HG02938 (cell line): ENCODE measurements around the gene MDFIC2.
"Not testable (repeated sequence)": the region's sequence is repeated elsewhere in the genome, so short reads cannot be mapped to it uniquely, and the experiment has no call there.

Experiments
- ATAC-seq: cut with Tn5 transposase; IDR thresholded peaks from one replicate; pipeline ENCODE4 v1.9.1; 2021; ENCODE audit warnings: mild to moderate bottlenecking, moderate library complexity; ENCODE audit not compliant: unreplicated experiment

The MDFIC2 gene

GRCh38 chr3:70264122-70264780 lies 48.2 kb downstream of the MDFIC2 start:
- ATAC-seq, result no peak

DNA sequence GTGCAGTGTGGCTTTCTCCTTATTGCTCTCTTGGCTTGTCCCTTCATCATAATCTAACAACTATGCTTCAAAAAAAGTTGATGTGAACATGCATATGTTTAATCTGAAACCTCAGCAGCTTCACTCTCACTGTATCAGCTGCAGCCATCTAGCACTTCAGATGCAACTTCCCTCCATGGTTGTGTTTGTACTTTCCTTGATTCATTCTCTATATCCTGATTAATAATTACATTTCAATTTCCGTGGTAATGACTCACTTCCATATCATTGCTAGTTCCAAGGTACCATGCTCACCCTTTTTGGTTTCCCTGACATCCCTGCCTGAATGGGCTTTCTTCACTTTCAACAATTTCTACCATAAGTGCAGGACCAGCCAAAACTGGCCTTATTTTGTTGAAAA lies 51.2 kb downstream of the MDFIC2 start:
- ATAC-seq, result no peak

- ATAC-seq, result no peak
These were observed 55.9 kb downstream of the MDFIC2 start for GRCh38 chr3:70256566-70256965.

- ATAC-seq, result no peak
These were observed 61.9 kb downstream of the MDFIC2 start for GRCh38 chr3:70250492-70250891.

DNA sequence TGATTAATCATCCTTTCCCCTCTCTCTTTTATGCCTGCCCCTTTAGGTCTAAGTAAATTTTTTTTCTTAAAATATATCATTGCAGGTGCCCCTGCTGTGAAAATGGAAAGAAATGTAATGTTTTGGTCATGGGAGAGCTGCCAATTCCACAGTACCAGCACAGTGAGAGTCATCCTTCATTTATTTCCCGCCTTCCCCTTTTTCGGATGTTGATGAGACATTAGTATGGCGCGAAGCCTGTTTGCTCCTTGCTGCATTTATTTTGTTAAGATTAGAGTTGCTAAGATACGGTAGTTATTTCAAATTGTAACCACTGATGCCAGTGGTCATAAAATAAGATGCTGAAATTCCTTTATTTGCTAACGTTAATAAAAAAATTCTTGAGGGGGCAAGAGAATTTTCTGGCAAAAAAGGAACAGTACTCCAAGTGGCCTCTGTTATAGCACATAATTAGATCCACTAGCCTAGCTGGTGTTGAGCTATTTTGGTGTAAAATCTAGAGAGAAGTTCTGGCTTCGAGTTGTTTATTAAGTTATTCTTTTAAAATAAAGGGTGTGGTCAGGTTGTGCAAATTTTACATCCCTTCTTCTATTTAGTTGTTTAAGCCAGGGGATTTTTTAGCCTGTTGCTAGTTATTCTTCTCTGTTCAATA lies 62.8 kb downstream of the MDFIC2 start:
- ATAC-seq, result no peak

- ATAC-seq, result no peak
These were observed 63.6 kb downstream of the MDFIC2 start for GRCh38 chr3:70248856-70249255.

GRCh38 chr3:70247955-70248354 lies 64.5 kb downstream of the MDFIC2 start:
- no peak for ATAC-seq

GRCh38 chr3:70245746-70246525 lies 66.5 kb downstream of the MDFIC2 start:
- ATAC-seq, result no peak

GRCh38 chr3:70244422-70244821 lies 68.0 kb downstream of the MDFIC2 start:
- no peak for ATAC-seq

GRCh38 chr3:70242297-70242882 lies 70.0 kb downstream of the MDFIC2 start:
- ATAC-seq, result no peak

DNA sequence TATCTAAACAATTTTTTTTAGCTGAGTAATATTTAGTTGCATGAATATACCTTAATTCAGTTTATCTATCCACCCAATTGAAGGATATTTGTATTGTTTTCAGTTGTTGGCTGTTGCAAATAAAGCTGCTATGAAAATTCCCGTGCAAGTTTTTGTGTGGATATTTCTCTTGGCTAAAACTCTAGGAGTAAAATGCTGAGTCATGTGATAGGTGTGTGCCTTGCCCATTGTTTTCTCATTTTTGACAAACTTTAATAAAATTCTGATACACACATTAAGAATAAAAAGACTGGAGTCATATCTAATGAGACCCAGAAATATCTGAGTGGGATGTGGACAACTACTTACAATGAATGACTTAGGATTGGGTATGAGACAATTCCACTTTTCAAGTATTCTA lies 78.6 kb downstream of the MDFIC2 start:
- ATAC-seq, result no peak

DNA sequence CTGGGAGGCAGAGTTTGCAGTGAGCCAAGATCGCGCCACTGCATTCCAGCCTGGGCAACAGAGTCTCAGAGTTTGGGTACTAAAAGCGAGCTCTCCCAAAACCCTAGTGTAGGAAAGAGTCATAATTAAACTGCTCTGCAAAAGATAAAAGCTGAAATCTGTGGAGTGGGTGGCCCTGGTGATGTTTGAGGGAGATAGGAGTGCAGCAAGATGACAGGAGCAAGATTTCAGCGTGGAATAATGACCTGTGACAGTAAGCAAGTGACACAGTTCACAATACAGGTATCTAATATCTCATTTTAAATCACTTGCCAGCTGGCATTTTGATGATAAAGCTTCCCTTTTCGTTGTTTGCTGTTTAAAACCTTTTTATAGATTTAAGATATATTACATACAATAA lies 79.3 kb downstream of the MDFIC2 start:
- ATAC-seq, result no peak

- ATAC-seq, result no peak
These were observed 81.2 kb downstream of the MDFIC2 start for GRCh38 chr3:70231266-70231701.

DNA sequence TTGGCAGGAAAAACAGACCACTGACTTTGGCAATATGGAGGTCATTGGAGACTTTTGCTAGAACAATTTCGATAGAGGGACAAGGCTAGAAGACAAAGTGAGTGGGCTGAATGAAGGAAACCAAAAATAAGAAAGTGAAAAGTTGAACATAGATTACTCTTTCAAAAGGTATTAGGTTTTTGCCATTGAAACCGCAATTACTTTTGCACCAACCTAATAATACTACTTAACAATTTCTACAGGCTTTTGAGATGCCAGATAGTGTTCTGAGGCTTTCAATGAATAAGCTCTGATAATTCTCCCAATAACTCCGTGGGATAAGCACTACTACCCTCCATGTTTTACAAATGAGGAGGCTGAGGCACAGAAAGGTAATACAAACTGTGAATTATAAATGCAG lies 85.0 kb downstream of the MDFIC2 start:
- ATAC-seq, result no peak

- no peak for ATAC-seq
These were observed 87.3 kb downstream of the MDFIC2 start for GRCh38 chr3:70225146-70225545.

GRCh38 chr3:70224337-70224736 lies 88.1 kb downstream of the MDFIC2 start:
- ATAC-seq, result no peak

DNA sequence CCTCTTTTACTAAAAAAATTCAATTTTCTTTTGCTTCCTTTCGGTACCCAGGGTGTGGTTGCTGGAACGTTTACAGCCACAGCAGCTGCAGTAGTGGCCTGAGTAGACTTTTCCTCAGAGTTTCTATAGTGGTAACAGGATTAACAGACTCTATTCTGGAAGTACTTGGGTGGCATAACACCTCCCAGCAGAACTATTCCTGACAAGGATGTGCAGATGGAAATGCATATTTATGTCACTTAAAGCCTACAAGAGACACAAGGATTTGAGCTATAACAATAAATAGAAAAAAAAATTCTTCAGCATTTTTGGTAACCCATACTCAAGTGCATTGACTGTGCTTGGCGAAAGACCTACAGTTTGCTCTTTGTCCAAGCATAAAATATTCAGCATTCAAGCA lies 94.0 kb downstream of the MDFIC2 start:
- ATAC-seq, result no peak

DNA sequence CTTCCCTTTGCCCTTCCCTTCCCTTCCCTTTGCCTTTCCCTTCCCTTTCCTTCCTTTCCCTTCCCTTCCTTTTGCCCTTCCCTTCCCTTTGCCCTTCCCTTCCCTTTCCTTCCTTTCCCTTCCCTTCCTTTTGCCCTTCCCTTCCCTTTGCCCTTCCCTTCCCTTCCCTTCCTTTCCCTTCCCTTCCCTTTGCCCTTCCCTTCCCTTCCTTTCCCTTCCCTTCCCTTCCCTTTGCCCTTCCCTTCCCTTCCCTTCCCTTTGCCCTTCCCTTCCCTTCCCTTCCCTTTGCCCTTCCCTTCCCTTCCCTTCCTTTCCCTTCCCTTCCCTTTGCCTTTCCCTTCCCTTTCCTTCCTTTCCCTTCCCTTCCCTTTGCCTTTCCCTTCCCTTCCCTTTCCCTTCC lies 101.2 kb downstream of the MDFIC2 start:
- not testable (repeated sequence) for ATAC-seq

- ATAC-seq, result no peak
These were observed 110.5 kb downstream of the MDFIC2 start for GRCh38 chr3:70201975-70202374.

- ATAC-seq, result no peak
These were observed 122.5 kb downstream of the MDFIC2 start for GRCh38 chr3:70189884-70190473.

GRCh38 chr3:70186221-70186620 lies 126.2 kb downstream of the MDFIC2 start:
- ATAC-seq, result no peak
